Measurements from ENCODE around the gene POLD1.
A peak's percentile ranks its signal among the peaks of the same experiment; 100 is the strongest.

POLD1 gene

DNA sequence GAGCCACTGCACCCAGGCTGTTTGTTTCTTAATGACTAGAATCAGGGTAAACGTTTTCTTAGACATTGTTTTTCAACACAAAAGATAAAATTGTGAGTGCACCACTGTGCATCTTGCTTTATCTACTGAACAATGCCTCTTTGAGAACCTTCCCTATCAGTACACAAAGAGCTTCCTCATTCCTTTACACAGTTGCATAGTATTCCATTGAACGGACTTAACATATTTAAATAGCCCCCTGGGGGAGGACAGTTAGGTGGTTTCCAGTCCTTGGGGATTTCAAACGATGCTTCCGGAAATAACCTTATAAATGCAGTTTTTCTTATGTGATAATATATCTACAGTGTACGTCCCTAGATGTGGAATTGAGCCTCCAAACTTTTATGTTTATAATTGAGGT, 8.6 kb downstream of the POLD1 start:
- DNase-seq, result no peak

DNA sequence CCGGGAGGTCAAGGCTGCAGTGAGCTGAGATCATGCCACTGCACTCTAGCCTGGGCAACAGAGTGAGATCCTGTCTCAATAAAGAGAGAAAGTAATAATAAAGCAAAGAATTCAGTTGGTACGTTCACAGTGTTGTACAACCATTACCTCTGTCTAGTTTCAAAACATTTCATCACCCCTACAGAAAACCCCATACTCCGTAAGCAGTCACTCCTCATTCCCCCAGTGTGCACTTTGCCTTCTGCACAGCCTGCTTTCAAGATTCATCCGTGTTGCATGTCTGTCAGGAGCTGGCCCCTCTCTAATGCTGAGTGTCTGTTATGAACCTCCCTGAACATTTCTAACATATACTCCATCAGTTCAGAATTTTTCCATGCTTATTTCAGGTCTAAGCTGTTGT, 9.4 kb downstream of the POLD1 start:
- no peak for DNase-seq

DNA sequence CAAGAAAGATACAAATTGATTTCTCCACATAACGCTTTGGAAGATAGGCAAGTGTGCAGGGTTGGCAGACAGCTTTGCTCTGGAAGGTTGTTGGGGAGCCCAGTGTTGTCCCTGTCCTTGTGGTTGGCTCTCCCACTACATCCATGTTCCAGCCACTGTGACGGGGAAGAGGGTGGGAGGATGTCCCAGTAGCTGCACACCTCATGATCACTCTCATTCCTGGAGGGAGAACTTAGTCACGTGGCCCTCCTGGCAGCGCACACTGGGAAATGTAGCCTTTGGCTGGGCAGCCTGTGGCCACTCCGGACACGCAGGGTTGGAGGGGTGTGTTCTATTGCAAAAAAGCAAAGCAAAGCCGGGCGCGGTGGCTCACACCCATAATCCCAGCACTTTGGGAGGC, 9.9 kb downstream of the POLD1 start:
- no peak for DNase-seq

DNA sequence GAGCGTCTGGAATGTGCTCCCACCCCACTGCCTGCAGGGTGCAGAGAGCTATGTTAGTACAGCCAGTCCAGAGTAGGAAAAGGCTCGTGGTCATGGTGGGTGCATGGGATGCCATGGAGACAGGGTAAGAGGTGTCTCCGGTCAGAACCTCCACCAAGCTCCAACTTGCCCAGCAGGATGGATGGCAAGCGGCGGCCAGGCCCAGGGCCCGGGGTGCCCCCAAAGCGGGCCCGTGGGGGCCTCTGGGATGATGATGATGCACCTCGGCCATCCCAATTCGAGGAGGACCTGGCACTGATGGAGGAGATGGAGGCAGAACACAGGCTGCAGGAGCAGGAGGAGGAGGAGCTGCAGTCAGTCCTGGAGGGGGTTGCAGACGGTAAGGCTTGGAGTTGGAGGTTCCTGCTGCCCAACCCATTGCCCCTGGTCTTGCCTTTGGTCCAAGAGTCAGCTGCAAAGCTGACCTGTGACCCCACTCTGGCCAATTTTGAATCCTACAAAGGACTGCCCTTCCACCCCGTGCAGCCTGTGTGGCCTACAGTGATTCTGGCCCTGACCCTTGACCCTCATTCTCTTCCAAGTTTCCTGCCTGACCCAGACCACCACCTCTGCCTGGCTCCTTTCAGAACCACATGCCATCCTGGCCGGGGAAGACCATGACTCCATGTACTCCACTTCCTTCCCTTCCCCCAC, 14.7 kb downstream of the POLD1 start:
- no peak for DNase-seq

DNA sequence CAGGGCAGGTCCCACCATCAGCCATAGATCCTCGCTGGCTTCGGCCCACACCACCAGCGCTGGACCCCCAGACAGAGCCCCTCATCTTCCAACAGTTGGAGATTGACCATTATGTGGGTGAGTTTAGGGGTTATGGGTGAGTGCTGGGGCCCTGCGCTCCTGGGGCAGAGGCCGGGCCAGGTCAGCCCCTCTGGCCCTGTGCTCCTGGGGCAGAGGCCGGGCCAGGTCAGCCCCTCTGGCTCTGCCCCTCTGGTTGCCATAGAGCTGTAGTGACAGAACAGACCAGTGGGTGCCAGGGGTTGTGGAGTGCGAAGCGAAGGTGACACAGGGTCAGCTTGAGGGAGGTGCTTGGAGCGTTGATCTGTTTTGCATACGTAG, 15.2 kb downstream of the POLD1 start:
- no peak for DNase-seq

DNA sequence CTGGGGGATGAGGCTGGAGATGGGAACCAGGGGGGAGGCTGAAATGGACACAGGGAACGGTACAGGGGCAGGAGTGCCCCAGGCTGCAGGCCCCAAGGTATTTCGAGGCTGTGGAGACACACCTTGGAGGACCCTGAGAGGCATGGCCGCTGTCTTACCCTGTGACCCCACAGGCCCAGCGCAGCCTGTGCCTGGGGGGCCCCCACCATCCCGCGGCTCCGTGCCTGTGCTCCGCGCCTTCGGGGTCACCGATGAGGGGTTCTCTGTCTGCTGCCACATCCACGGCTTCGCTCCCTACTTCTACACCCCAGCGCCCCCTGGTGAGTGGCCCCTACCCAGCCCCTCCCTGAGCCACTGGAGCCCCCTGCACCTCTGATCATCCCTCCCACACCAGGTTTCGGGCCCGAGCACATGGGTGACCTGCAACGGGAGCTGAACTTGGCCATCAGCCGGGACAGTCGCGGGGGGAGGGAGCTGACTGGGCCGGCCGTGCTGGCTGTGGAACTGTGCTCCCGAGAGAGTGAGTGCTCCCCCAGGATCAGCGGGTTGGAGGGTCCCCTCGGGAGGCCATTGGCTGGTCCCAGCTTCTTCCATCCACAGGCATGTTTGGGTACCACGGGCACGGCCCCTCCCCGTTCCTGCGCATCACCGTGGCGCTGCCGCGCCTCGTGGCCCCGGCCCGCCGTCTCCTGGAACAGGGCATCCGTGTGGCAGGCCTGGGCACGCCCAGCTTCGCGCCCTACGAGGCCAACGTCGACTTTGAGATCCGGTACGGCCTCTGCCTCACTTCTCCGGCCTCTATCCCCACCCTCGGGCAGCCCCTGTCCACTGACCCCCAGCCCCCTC, 17.7 kb downstream of the POLD1 start:
- no peak for DNase-seq

DNA sequence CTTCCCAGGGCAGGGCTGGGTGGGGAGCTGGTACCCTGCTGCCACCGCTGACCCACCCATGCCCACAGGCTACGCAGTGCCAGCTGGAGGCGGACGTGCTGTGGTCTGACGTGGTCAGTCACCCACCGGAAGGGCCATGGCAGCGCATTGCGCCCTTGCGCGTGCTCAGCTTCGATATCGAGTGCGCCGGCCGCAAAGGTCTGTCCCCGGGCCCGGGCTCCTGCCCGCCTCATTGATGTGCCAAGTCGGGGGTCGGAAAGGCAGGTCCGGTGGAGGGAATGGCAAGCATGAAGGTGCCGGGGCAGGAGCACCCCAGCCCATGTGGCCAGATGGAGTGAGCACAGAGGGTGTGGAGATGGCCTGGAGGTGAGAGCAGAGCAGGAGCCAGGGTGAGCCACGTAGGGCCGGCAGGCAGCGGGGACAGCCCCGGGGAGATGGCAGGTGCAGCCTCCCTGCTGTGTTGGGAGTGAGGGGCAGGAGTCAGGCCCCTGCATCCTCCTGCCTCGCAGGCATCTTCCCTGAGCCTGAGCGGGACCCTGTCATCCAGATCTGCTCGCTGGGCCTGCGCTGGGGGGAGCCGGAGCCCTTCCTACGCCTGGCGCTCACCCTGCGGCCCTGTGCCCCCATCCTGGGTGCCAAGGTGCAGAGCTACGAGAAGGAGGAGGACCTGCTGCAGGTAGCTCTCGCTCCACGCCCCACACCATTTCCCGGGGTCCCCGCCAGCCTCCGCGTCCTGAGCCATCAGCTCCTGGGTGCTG, 18.6 kb downstream of the POLD1 start:
- DNase-seq, result no peak

DNA sequence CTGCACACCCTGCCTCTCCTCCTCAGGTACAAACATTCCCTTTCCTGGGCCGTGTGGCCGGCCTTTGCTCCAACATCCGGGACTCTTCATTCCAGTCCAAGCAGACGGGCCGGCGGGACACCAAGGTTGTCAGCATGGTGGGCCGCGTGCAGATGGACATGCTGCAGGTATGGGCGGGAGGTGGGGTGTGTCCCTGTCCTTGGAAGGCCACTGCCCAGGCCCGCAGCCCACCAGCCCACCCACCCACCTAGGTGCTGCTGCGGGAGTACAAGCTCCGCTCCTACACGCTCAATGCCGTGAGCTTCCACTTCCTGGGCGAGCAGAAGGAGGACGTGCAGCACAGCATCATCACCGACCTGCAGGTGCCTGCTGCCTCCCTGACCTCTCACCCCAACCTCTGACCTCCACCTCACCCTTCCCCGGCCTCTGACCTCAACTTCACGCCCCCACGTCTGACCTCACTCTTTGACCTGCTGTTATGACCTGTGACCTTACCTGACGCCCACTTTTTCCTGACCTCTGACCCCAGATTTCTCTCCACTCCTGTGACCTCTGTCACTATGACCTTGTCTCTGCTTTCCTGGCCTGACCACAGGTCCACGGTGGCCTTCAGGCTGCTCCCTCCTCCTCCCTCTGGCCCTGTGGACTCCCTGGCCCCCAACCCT, 22.1 kb downstream of the POLD1 start:
- DNase-seq, result no peak

DNA sequence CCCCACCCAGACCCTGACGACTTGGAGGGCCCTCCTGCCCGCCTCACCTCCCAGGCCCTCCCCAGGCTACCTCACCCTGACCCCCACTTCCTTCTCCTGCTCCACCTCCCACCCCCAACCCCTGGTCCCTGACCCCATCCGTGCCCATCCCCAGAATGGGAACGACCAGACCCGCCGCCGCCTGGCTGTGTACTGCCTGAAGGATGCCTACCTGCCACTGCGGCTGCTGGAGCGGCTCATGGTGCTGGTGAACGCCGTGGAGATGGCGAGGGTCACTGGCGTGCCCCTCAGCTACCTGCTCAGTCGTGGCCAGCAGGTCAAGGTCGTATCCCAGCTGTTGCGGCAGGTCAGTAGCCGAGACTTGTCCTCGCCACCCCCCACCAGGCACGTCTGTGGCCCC, 22.7 kb downstream of the POLD1 start:
- no peak for DNase-seq

DNA sequence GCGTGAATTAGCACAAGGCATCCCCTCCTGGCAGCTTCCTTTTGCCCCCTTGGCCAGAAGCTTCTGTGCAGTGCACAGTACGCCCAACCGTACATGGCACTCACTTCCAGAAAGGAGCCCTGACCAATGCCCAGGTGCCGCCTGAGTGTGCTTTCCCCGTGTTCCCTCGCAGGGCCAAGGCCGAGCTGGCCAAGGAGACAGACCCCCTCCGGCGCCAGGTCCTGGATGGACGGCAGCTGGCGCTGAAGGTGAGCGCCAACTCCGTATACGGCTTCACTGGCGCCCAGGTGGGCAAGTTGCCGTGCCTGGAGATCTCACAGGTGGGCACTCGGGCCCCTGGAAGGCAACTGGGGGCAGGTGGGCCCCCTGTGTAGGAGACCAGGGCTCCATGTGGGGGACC, 25.2 kb downstream of the POLD1 start:
- no peak for DNase-seq

DNA sequence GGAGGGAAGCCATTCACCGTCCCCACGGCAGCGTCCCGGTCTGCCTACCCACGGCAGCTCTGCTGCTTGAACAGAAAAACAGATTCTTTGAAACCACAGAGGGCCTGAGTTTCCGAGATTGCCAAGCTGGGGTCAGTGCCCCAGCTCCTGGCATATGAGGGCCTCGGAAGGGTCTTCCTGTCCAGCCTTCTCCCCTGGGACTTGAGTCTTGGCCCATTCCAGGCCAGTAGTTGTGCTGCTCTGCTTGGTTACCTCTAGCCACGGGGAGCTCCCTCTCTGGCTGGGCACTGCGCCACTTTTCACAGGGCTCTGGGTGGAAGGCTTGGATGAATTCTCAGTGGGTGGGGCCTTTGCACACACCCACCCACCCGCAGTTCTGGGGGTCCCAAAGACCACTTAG, 26.0 kb downstream of the POLD1 start:
- DNase-seq, result no peak

DNA sequence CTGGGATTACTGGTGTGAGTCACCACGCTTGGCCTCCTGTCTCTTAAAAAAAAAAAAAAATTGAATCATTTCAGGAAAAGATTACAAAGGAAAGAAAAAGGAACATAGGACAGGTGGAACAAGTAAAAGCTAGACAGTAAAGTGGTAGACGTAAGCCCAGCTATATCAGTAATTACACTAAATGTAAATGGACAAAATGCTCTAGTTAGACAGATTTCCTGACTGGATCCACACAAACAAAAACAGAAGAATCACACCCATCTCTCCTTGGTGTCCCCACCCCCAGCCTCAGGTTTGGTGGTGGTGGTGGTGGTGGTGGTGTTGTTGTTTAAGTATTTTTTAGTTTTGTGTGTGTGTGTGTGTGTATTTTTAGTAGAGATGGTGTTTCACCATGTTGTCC, 28.3 kb downstream of the POLD1 start:
- no peak for DNase-seq

DNA sequence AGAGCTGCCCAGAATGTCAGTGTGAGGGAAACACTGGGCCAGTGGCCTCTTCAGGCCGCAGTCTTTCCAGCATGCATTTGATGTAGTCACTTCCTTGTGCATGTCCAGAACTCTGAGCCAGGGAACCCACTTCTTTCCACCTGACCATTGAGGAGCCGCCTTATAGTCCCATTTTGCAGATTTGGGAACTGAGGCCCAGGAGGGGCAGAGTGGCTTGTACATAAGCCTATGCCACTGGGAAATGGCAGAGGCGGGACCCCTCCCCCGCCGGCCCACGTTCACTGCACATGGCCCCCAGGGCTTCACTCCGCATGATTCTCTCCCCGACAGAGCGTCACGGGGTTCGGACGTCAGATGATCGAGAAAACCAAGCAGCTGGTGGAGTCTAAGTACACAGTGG, 28.9 kb downstream of the POLD1 start:
- DNase-seq, result no peak

DNA sequence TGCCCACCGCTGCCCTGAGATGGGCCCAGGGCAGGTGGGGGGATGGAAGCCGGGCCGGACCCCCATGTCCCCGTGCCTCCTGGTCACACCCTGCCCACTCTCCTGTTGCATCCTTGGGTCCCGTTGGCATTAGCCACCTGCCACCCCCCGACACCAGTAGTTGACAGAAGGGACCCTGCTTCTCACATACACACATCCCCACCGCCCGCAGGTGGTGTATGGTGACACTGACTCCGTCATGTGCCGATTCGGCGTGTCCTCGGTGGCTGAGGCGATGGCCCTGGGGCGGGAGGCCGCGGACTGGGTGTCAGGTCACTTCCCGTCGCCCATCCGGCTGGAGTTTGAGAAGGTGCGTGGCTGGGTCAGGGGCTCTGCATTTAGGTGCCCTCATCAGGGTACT, 29.4 kb downstream of the POLD1 start:
- no peak for DNase-seq

DNA sequence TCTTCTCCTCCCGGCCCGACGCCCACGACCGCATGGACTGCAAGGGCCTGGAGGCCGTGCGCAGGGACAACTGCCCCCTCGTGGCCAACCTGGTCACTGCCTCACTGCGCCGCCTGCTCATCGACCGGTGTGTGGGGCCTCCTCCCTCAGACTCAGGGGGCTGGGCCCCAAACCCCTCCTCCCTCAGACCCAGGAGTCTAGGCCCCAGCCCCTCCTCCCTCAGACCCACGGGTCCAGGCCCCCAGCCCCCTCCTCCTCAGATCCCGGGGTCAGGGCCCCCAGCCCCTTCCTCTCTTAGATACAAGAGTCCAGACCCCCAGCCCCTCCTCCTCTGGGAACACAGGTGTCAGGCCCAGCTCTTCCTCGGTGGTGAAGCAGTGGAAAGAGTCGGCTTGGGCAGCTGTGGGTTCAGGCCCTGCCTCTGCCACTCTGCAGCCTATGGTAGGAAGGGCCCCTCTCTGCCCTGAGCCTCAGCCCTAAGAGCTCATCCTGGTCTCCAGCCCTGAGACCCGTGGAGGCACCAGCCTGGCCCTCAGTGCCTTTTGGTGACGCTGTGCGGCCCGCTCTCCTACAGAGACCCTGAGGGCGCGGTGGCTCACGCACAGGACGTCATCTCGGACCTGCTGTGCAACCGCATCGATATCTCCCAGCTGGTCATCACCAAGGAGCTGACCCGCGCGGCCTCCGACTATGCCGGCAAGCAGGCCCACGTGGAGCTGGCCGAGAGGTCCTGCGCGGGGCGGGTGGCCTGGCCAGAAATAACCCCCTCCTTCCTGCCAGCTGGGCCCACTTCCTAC, 30.9 kb downstream of the POLD1 start:
- DNase-seq, result peak; percentile 31

DNA sequence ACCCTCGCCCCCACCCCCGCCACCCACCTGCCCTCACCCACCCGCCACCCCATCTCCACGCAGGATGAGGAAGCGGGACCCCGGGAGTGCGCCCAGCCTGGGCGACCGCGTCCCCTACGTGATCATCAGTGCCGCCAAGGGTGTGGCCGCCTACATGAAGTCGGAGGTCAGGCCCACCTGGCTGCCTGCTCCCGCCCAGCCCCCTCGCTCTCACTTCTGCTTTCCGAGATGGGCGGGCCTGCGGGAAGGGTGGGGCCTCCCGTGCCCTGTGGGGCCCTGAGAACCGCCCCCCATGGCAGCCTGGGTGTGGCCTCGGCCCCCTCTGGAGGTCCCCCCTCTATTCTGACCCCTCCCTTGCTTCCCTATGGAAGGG, 31.5 kb downstream of the POLD1 start:
- DNase-seq, result no peak

DNA sequence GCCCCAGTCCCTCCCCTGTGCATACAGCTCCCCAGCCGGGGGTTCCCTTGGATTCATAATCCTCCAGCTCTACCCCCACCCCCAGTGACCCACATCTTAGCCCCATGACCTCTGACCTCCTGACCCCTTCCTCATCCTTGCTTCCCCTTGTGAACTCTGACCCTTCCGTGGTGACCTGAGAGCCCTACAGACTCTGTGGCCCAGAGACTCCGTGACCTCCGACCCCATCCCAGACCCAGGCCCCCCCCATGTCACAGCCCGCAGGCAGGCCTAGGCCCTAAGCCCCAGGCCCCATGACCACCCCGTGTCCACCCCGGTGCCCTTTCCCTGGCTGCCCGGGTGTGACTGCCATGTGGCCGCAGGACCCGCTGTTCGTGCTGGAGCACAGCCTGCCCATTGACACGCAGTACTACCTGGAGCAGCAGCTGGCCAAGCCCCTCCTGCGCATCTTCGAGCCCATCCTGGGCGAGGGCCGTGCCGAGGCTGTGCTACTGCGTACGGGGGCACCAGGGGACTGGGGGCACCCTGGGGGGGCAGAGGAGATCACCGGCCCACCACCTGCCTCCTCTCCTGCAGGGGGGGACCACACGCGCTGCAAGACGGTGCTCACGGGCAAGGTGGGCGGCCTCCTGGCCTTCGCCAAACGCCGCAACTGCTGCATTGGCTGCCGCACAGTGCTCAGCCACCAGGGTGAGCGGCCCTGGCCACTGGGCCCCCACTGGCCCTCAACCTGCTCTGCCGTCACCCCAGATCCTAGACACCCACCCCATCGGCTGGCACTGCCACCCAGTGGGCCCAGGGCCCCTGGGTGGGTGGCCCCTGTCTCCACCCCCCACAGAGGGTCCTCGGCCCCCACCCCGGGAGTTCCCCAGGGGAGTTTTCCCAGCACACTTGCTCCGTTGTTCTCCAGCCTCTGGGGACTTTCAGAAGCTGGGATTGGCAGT, 32.2 kb downstream of the POLD1 start:
- DNase-seq, result no peak

DNA sequence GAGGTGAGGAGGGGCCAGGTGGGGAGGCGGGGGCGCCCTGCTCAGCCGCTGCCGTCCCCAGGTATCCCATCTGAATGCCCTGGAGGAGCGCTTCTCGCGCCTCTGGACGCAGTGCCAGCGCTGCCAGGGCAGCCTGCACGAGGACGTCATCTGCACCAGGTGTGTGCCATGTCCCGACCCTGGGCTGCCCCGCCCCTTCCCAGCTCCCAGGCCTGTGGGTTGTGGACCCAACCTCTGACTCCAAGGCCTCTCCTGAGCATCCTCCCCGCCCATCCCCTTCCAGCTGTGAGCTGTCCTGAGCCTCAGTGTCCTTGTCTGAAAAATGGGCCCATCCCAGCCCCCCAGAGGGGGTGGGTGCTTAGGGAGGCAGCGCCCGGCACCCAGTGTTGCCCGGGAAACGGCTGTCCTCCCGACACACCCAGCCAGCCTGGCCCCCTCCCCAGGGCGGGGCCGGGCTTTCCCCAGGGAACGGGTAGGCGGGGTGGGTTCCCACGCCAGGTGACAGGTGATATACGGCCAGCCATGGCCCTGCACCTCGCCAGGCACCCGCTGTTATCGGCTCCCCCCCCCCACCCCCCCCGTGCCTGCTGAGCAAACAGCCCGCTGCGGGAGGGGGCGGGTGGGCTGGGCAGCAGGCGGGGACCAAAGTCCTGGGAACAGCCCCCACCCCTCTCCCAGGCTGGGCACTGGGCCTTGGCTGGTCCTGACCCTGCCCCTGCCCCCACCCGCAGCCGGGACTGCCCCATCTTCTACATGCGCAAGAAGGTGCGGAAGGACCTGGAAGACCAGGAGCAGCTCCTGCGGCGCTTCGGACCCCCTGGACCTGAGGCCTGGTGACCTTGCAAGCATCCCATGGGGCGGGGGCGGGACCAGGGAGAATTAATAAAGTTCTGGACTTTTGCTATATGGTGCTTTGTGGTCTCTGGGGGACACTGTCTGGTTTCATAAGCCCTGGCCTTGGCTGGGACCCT, 33.2 kb downstream of the POLD1 start:
- peak; percentile 85 for DNase-seq

DNA sequence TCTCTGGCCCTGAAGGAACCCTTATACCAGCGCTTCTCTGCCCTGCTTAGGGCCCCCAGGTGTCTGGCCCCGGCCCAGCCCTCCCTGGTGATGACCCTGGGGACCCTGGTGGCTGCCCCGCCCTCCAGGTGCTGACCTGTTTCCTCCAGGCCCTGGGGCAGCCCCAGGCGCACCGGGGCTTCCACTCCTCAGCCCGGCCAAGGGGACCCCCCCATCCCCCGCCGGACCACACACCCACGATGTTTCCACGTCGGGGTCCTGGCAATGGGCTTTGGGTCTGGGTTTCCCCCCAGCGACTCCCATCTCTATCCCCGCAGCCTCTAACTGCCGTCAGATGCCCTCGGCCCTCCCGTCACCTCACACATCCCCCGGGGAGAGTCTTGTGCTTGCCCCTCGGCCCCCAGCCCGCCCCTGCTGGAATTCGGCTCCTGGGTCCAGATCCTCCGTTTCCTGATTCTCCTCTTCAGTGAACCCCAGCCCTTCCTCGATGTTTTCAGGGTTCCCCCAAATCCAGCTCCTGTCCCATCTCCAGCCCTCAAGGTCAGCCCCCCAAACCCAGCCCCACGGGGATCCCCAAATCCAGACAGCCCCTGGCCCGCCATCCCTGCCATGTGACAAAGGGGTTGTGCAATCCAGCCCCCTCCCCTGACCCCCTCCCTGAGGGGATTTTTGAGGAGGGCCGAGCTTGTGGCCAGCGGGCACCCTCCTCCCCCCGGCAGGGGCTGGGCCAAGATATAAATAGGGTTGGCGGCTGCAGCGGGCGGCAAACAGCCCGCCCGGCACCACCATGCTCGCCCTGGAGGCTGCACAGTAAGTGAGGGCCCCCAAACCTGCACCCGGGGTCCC, 34.3 kb downstream of the POLD1 start, which contains the start of gene SPIB:
SPIB (plus strand) TSS at position 763 of the 846 bp plus-strand sequence; CDS start at position 788, 25 bp downstream.
- DNase-seq, result peak; percentile 45

Measured in NCI-H69 (cell line).